A549 (cell line): ENCODE results near the gene CLEC19A.

Source experiments
- CEBPB ChIP-seq, 2 experiments: fragments of >200 bp in 1 of 2; sonication (Bioruptor Twin) in 1 of 2; formaldehyde crosslinking in 1 of 2; IDR thresholded peaks; 2 replicates each; pipeline ENCODE4 v1.6.1; 2012 to 2016
- RAD21 ChIP-seq, 2 experiments: fragments of >200 bp in 1 of 2; sonication (Bioruptor Twin) in 1 of 2; formaldehyde crosslinking in 1 of 2; IDR thresholded peaks in 1 of 2; conservative IDR thresholded peaks in 1 of 2; 2 replicates in 1 of 2; 3 replicates in 1 of 2; pipeline ENCODE4 v1.6.1; 2012 to 2018; ENCODE audit warnings: inconsistent platforms in 1 of 2
- RCOR1 ChIP-seq: fragments of 150-350 bp; IDR thresholded peaks from 2 replicates; pipeline ENCODE4 v1.6.1; 2014; ENCODE audit warnings: antibody characterized with exemption, low read length, low read depth
- SMC3 ChIP-seq: fragments of >200 bp; sonication (Bioruptor Twin); formaldehyde crosslinking; IDR thresholded peaks from 3 replicates; pipeline ENCODE4 v1.6.1; 2018; ENCODE audit warnings: inconsistent platforms
- TF ChIP-seq, protein P1 (sequence below): fragments of >200 bp; sonication (Bioruptor Twin); formaldehyde crosslinking; IDR thresholded peaks from 3 replicates; pipeline ENCODE4 v1.5.1; 2016

DNA sequence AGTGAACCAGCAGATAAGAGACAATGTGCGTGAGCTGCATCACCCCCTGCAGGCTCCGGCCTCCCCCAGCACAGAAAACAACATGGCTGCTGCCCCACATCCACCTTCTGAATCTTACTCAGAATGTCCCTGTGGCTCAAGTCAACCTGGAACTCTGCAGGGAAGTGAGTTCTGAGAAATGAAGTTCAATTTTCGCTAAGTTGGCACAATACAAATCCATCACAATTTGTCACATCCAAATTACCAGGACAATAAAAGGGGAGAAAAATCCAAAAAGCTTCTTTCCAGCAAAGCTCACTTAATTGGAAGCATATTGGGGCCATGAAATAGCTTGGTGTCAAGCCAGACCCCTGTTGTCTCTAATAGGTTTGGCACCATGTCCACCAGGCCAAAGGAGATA is 38.1 kb downstream of the CLEC19A start:
- TF ChIP-seq, protein P1, sequence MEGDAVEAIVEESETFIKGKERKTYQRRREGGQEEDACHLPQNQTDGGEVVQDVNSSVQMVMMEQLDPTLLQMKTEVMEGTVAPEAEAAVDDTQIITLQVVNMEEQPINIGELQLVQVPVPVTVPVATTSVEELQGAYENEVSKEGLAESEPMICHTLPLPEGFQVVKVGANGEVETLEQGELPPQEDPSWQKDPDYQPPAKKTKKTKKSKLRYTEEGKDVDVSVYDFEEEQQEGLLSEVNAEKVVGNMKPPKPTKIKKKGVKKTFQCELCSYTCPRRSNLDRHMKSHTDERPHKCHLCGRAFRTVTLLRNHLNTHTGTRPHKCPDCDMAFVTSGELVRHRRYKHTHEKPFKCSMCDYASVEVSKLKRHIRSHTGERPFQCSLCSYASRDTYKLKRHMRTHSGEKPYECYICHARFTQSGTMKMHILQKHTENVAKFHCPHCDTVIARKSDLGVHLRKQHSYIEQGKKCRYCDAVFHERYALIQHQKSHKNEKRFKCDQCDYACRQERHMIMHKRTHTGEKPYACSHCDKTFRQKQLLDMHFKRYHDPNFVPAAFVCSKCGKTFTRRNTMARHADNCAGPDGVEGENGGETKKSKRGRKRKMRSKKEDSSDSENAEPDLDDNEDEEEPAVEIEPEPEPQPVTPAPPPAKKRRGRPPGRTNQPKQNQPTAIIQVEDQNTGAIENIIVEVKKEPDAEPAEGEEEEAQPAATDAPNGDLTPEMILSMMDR: no peak
- TF ChIP-seq CEBPB (IDR thresholded peaks at IDR 0.05) (no peak), RAD21 (conservative IDR thresholded peaks at IDR 0.05 in 1 of 2, IDR thresholded peaks at IDR 0.05 in 1 of 2) (no peak), SMC3 (no peak), RCOR1 (no peak)
